HG02970 (cell line): ENCODE data around the gene MMP17.

Source experiments
- ATAC-seq: cut with Tn5 transposase; IDR thresholded peaks from one replicate; pipeline ENCODE4 v1.9.1; 2021; ENCODE audit warnings: mild to moderate bottlenecking, moderate library complexity, moderate number of reproducible peaks; ENCODE audit not compliant: unreplicated experiment, low FRiP score

Gene MMP17

DNA sequence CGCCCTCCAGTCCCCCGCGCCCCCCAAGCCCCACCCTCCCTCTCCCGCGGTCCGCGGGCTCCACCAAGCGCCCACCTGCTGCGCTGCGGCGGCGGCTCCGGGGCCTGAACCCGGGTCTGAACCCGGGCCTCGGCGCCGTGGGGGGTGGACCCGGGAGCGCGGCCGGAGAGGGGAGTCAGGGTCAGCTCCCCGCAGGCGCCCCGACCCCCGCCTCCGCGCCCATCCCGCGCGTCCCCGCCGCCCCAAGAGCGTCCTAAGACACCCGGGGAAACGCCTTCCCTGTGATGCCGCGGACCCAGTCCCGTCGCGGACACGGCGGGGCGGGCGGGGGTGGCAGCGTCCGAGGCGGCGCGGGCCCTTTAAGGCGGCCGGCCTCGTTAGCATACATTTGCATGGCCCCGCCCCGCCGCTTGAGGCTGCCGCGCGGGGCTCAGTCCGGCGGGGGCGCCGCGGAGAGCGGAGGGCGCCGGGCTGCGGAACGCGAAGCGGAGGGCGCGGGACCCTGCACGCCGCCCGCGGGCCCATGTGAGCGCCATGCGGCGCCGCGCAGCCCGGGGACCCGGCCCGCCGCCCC, at the start of gene MMP17:
Gene MMP17 (plus strand): TSS at position 433 of the 574 bp plus-strand sequence. CDS start 102 bp downstream, at position 535.
- ATAC-seq: no peak

DNA sequence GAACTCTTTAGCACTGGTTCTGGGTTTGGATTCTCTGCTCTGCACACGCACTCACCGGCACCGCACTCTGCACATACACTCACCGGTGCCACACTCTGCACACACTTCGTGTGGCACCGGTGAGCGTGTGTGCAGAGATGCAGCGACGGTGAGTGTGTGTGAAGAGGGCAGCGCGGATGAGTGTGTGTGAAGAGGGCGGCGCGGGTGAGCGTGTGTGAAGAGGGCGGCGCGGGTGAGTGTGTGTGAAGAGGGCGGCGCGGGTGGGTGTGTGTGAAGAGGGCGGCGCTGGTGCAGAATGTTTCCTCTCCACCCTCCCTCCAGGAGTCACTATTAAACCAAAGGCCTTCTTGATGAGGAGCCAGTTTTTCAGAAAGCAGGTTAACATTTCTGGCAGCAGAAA, 49.2 kb upstream of the MMP17 start:
- no peak for ATAC-seq

DNA sequence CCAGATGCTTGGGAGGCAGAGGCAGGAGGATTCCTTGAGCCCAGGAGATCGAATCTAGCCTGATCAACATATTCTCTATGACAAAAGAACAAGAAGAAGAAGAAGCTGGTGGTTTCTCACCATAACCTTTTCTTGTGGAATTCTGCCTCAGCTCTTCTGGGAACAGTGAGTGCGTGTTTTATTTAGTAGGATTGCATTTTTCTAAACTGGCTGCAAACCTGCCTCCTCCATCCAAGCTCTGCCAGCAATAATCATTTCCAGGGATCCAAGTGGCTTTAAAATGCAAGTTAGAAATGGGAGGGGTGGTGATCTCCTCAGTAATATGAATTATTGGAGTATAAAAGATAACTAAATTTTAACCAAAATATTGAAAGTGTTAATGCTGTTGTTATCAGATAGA, 46.1 kb upstream of the MMP17 start:
- ATAC-seq: no peak

DNA sequence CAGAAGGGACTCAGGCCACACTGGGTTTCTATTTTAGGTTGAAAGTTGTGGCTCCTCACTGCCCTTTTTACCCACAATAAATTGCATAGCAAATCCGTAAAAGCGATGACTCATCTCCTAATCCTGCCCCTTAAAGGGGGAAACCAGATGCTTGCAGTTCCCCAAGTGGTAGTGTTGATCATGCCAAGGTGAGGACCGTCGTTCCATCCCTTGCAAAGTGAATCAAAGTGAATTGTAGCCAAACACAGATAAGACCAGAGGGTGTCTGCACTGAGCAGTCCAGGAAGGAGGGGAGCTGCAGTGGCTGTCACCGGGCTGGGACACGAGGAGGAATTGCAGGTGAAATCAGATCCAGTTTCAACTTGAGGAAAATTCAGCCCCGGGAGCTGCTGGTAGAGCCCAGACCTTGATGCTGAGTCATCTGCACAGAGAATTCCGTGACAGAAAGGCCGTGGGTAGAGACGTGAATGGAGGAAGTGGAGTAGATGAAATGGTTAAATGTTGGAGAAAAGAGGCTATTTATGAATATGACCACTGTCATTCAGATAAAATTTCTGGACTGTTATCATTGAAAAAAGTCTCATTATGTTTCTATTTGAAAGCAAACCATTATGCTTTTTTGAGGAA, 44.2 kb upstream of the MMP17 start:
- ATAC-seq: no peak

DNA sequence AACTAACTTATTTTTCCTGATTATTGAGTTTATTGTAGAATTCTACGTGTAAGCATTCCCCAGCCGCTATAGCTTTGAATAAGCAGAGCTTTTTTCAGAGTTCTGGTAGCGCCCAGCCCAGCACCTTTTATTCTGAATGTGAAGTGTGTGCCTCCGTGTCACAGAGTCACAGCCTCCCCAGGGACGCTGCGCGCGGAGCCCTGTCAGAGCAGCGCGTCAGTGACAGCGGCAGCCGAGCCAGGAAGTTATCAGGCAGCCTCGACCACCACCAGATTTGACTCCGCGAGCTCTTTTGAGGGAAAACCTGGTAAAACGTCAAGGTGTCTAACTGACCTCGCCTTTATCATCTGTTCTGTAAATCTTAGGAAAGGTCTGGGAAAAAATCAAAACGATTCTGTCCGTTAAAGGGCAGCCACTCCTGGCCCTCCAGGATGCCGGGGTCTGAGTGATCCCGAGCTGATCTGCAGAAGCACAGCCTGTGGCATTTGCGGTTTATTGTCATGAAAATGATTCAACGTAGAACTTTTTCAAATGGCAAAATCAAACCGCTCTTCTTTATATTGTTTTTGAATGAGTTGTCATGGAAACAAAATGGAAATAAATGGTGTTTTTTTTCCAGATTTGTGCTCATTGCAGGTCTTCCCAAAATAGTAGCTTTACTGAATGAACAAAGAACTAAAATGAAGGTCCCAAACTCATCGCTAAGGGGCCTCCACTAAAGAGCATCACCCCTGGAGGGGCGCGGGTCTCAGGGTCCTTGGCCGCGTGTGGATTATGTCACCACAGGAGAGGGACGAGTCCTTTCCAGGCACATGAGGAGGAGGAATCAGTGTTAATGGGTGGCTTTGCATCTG, 43.1 kb upstream of the MMP17 start:
- no peak for ATAC-seq

DNA sequence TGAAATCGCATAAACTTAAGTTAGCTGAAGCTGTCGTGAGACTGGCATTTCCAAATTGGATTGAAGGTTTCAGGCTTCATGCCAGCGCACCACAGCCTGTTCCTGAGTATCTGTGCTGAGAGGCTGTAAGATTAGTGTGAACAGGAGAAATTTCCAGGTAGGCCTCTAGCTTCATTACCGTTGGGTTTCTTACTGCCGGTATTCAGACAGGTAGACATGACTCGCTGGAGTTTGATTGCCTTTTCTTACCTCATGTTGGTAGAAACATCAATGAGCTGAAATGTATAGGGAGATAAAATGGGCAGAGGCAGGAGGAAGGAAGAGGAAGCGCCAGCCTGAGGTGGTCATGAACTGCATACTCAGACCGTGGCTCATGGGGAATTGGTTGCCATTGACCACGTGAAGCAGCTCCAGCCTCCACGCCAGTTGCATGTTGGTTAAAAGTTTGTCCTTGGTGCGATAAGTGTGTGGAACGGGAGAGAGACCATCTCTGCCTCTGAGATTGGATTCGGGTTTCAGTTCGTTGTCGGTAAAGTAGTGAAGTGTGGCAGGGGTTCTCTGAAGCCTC, 42.3 kb upstream of the MMP17 start:
- no peak for ATAC-seq

GRCh38 chr12:131786331-131786730, 41.9 kb upstream of the MMP17 start:
- no peak for ATAC-seq

DNA sequence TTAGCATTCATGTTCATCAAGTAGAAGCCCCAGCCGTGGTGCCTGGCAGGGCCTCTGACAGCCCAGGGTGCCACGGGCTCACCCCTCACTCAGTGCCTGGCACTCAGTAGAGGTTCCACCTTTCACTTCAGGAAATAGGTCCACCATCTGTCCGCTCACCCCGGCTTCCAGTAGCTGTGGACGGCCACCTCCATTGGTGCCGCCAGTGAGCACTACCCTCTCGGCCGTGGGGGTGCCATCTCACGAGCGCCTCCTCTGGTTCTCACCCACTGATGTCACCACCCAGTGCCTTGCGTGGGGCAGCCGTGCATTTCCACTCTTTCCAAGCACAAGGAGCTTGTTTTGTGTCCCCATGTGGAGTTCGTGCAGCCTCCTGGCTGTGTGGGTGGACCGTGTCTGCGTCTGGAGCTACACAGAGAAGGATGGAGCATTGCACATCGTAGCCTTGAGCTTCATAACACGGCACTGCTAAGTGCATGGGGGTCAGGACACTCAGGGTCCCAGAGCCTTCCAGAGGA, 41.0 kb upstream of the MMP17 start:
- no peak for ATAC-seq

DNA sequence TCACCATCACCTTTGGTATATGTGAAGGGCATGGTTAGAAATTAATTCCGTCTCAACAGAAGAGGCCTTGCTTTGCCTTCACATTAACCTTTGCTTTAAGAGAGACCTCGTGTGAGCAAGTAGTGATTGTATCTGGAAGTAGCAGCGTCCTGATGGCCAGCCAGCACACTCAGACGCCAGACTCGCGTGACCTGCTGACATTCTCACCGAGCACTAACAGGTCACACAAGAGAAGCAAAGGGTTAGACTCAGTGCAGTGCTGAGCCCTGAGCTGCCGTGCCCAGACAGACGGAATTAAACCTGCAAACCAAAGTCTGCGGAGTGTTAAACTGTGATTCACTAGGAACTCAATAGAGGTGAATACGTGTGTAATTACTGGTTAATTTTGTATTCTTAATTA, 40.1 kb upstream of the MMP17 start:
- no peak for ATAC-seq

DNA sequence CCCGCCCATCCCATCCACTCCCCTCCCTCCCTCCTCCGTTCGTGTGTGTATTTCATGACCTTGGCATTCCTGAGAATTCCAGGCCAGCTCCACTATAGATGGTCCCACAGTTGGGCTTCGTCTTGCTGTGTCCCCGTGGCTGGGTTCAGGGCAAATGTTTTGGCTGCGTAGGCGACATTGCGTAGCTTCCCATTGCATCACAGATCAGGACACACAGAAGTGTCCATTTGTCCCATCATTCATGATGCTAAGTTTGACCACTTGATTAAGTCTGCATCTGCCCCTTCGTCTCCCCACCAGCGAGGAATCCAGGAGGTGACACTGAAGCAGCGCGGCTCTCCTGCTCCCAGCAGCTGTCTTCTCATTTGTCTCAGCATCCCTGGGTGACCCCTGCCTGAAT, 38.6 kb upstream of the MMP17 start:
- ATAC-seq: no peak

GRCh38 chr12:131793243-131794022, 34.8 kb upstream of the MMP17 start:
- no peak for ATAC-seq

DNA sequence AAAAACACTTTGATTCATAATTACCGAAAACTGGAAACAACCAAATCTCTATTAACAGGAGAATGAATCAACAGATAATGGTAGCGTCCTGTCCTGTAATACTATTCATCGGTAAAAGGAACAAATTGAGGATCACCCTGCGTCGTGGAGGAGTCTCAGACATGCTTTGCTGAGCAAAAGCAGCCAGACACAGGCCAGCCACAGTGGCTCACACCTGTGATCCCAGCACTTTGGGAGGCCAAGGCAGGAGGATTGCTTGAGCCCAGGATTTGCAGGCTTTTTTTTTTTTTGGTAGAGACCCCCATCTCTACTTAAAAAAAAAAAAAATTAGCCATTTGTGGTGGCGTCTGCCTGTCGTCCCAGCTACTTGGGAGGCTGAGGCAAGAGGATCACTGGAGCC, 34.1 kb upstream of the MMP17 start:
- ATAC-seq: no peak

GRCh38 chr12:131794573-131794972, 33.6 kb upstream of the MMP17 start:
- ATAC-seq: no peak

DNA sequence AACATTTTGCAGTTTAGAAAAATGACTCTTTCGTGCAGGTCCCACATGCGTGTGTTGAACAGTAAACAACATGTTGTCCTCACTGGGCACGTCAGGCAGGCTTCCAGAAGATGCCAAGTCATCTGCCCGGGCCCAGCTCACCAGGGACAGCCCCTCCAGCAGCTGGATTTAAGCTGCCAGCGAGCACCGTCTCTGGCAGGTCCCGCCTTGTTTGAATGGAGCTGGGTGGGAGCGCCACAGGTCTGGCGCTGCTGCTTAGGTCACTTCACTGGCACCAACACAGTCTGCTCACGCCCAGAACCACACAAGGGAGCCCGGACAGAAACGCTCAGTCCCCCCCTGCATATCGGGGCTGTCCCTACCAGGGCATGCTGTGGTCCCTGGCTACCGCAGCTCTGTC, 33.1 kb upstream of the MMP17 start:
- no peak for ATAC-seq

GRCh38 chr12:131795690-131796410, 32.3 kb upstream of the MMP17 start:
- ATAC-seq: no peak

DNA sequence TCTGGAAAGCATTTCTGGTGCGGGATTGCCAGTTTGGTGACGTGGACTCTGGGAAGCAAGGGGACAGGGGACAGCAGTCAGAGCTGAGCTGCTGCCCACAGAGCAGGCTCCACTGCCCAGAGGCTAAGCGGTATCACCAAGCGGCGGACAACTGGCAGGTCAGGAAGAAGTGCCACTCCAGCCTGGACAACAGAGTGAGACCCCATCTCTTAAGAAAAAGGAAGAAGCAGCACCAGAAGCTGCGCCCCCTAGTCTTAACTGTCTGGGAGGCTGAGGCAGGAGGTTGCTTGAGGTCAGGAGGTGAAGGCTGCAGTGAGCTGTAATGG, 31.8 kb upstream of the MMP17 start:
- ATAC-seq: no peak

GRCh38 chr12:131796754-131797587, 31.2 kb upstream of the MMP17 start:
- no peak for ATAC-seq

DNA sequence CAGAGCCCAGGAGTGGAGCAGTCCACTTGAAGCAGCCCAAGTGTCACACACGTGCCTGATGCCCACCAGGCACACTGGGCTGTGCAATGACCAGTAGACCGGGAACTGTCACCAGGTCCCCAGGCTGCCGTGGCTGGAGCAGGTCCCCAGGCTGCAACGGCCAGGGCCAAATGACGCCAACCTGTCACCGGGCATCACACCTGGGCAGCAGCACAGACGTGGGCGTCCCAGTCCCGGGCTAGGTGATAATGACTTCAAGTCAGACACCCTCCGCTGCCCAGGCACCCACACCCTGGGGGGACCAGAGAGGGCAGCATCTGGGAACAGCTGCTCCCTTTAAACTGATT, 30.6 kb upstream of the MMP17 start:
- ATAC-seq: no peak

GRCh38 chr12:131799195-131799594, 29.0 kb upstream of the MMP17 start:
- ATAC-seq: no peak
